Activated CD4-positive, alpha-beta T cell treated with anti-CD3 and anti-CD28 coated beads for 1 hour (primary cell): ENCODE results near the gene TFPT.

ENCODE experiments used
- DNase-seq: peaks from one replicate; pipeline ENCODE4 v3.0.0-alpha.2; 2020

Gene TFPT

GRCh38 chr19:54115109-54116063, at the start of gene TFPT, which contains the start of gene PRPF31:
TFPT (minus strand) TSS chr19:54115657; CDS start chr19:54115269, 388 bp downstream.
PRPF31 (plus strand) TSS chr19:54115754; CDS start chr19:54118279, 2,525 bp downstream.
- peak; percentile 95 for DNase-seq

DNA sequence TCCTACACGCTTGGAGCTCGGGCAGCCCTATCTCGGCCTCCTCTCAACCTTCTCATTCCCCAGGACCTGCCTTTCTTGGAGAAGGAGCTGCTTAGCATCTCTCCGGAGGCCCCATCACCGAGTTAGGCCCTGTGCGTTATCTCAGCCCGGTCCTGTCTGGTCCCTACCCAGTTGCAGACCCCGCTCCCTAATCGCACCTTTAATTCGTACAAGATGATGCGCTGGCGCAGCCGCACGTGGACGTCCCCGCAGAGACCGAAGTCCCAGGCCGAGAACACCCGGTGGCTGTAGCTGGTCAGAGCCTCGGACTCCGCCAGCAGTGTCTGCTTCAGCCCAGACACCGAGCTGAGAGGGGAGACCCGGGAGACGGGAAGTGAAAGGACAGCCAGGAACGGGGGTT, 49.8 kb upstream of the TFPT start:
- DNase-seq = no peak

GRCh38 chr19:54164369-54165068, 49.1 kb upstream of the TFPT start:
- peak; percentile 26 for DNase-seq

DNA sequence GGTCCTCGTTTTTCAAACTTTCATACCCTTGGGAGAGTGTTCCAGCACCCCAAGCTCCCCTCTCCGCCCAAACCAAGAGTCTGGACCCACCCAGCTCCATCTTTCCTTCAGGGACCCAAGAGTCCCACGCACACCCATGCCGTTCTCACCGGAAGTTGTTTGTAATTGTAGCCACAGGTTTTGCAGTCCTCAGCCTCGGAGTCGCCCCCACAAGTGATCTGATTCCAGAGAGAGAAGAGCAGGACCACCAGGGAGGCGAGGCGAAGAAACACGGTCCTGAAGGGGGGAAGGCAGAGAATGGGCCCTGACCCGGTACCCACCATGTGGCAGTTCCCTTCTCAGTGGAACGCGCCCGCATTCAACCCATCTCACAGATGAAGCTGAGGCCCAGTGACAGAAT, 47.4 kb upstream of the TFPT start:
- no peak for DNase-seq

- DNase-seq = peak; percentile 70
Observed at GRCh38 chr19:54162241-54162805, 46.9 kb upstream of the TFPT start.

DNA sequence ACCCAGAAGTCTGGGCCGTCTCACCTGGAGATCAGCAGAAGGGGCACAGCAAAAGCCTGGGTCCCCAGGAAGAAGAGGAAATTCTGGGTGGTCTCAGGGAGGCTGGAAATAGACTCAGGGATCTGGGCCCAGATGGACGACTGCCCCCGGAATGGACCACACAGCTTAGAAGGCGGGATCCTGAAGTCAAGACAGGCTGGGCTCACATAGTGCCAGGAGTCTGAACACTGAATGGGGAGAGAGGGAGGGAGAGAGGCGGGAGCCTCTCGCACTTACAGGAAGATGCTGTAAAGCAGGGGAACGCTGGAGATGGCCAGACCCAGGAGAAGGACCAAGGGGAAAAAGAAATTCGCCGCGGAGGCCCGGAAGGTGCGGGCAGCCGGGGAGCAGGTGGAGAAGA, 45.4 kb upstream of the TFPT start:
- DNase-seq = no peak

DNA sequence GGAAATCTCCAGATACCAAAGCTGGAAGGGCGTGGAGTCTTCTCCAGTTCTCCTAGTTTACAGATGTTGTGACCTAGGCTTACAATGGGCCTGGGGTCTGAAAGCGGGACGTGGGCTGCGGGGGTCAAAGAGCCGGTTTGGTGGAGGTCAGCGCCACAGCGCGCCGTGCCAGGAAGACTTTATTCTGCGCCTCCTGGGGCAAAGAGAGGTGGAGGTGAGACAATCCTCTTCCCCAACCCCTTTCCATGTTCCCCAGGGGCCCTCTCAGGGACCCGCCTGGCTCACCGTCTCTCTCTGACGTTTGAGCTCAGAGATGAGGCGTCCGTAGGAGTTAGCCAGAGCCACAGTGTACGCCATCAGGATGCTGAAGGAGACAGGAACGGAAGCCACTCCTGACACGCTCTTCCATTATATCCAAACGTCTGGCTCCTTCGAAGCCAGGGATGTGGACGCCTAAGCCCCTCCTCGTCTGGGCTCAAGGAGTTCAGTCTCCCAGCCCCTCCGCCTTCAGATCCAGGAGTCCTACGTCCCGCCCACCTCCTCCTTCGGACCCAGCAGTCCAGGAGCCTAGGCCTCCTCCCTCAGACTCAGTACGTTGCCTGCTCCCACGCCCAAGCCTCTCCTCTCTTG, 44.8 kb upstream of the TFPT start:
- no peak for DNase-seq

DNA sequence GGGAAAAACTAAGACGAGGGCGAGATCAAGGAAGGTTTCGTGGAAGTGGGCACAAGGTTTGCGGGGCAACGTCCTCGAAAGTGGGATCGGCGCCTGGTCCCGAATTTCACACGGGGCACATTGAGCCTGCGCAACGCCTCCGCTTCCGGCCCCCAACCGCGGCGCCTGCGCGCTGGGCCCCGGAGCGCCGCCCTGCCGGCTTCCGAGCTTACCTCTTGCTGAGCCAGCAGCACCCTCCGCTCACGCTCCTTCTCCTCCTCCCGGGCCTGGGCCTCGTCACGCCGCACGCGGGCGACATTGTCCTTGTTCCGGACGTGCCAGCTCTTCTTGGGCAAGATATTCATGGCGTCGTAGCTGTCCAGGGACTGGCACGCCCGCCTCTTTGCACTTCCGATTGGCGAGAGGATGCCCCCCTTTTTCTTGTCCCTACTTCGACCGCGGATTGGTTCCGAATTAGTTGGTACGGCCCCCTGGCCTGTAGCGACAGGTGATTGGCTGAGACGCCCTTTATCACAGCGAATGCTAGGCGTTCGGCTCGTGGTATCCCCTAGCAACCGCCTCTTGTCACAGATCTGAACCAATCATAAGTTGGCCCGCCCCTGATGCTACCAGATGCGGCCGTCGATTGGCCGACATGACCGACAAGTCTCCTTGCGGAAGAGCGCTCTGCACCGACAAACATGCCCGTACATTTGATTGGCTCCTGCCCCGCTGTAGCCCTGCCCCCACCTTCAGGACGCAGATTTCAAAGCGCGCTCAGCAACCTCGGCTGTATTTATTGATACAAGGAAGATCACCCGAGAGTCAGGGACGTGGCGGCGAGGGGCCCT, 44.1 kb upstream of the TFPT start, which contains the start of gene LENG1:
Gene LENG1 (minus strand): TSS at position 370 of the 830 bp plus-strand sequence. CDS start 26 bp downstream, at position 344.
- DNase-seq = peak; percentile 97

- no peak for DNase-seq
Observed at GRCh38 chr19:54158812-54159351, 43.4 kb upstream of the TFPT start.

GRCh38 chr19:54156953-54157352, 41.5 kb upstream of the TFPT start:
- DNase-seq = no peak

DNA sequence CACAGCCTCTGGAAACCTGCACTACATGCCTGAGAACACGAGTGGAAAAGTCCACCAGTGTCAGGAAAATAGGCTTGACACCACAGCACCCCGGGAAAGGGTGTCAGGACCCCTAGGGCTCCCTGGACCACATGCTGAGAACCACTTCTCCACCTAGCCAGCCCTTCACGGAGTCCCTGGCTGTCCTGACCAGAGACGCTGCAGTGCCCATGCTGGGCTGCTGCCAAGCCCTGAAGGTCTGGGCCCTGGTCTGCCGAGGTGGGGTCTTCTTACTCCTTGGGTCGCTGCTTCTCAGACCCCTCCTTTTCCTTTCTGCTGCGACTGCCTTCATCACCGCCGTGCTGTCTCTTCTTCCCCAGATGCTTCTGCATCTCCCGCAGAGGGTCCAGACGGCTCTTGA, 41.0 kb upstream of the TFPT start:
- DNase-seq = no peak

- DNase-seq = no peak
Observed at GRCh38 chr19:54155694-54156093, 40.2 kb upstream of the TFPT start.

DNA sequence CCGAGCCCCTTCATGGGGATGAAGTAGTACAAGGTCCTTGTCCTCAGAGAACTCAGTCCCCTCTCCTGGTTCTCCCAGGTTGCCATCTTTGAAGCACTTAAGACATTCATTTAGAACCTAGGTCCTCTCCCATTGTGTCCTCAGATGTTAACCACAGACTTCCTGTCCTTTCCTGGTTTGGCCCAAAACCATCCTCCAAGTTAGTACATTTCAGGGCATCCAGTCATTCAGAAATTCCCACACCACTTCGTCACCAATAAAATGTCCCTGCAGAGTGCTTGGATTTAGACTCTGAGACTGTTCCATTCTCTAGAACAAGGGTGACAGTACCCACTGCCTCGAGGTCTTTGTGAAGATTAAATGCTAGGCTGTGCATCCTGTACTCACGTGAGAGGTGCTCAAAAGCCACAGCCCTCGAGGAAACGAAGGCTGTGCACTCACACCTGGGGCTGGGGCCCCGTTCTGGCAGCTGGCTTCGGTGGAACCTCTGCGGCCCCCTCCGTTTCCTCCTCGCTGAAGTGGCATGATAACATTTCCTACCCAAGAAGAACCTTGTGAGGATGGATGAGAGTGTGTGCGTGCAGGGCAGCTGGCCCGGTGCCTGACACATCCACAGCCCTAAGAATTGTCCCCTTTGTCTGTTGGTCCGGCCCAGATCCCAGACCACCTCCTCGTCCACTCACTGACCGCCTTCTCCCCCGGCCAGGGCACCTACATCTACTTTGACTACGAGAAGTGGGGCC, 39.3 kb upstream of the TFPT start:
- no peak for DNase-seq

DNA sequence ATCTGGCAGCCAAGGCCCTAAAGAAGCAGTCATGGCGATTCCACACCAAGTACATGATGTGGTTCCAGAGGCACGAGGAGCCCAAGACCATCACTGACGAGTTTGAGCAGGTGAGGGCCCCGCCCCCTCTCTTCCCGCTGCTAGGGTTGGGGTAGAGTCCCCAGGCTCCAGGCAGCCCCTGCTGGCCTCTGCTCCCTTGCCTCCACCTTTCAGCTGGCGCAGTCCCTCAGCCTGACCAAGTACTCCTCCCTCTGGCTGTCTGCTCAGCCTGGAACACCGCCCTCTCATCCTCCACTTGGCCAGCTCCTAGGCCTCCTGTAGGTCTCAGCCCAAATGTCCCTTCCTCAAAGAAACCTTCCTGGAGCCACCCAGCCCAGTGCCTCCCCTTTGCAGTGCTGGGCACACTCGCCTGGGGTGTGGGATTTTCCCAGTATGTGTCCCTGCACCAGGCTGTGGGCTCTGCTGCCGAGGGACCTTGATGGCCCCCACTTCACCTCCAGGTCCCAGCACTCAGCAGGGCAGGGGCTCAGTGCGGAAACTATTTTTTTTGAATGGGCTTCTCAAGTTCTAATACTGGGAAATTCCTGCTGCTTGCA, 38.4 kb upstream of the TFPT start:
- no peak for DNase-seq

- no peak for DNase-seq
Observed at GRCh38 chr19:54152878-54153524, 37.5 kb upstream of the TFPT start.

DNA sequence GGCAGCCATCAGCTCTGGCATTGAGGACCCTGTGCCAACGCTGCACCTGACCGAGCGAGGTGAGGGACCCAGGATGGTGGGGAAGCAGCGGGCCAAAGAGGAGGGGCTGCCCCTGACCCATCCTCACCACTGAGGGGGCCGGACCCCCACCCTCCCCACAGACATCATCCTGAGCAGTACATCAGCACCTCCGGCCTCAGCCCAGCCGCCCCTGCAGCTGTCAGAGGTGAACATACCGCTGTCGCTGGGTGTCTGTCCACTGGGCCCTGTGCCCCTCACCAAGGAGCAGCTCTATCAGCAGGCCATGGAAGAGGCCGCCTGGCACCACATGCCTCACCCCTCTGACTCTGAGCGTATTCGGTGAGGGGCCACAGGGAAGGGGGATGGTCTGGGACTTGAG, 36.8 kb upstream of the TFPT start:
- no peak for DNase-seq

DNA sequence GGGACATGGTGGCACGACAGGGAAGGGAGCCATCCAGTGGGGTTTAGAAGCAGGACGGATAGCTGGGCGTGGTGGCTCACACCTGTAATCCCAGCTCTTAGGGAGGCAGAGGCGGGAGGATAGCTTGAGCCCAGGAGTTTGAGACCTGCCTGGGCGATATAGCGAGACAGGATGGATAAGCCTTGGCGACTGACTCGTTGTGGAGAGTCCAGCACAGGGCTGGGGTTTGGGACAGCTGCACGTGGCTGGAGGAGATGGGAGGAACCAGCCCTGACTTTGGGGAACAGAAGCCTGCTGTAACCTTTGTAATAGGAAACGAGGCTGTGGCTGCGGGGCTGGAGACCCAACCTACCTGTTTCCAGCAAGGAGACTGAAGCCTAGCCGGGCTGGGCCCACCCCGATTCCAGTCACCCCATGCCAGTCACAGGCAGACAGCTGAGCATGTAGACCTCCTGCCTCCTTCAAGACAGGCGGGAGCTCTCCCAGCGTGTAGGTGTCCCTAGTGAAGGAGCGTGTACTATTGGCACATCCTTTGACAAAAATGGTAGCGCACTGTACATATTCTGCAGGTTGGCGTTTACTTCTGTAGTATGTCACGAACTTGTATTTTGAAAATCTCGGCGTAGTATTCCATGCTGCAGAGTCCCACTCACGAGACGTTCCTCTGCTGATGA, 36.0 kb upstream of the TFPT start:
- no peak for DNase-seq

DNA sequence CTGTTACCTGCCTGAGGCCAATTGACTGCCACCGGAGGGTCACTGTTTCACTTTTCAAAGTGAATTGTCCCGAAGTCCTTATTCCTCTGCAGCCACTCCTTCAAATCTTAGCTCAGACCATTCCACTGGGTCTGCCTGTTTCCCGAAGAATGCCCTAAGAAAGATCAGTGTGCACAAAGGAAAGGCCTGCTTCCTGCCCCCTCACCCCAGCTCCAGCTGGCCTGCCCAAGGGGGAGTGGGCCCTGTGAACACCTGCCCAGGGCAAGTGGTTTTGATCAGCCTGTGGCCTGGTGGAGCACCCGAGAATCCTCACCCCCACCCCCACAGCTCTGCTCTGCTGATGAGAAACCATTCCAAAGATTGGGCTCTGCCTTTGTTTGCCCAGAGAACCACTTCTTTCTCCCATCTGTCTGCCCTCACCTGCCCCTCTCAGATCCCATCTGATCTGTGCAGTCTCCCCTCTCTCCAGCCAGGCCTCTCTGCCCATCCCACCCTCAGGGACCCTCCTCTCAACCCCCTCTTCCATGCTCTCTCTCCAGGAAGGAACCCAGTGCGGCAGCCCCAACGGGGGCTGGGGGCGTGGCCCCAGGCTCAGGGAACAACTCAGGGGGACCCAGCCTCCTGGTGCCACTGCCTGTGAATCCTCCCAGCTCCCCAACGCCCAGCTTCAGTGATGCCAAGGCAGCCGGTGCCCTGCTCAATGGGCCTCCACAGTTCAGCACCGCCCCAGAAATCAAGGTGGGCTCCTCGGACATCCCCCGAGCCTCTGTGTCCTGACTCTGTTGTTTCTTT, 33.8 kb upstream of the TFPT start:
- DNase-seq = no peak

- no peak for DNase-seq
Observed at GRCh38 chr19:54148158-54148557, 32.7 kb upstream of the TFPT start.
